ENCODE measurements around the gene NCBP1. TPM values are rescaled to one million over a fixed set of nuclear protein-coding genes. Genes with fewer than 3 reads are reported as not detected.

Gene NCBP1
- total RNA-seq, 1 donor from 2014 or later: 25.4 TPM

- no peaks in the 10 kb centered on the region for H3K9me3 ChIP-seq
- TF ChIP-seq CTCF (IDR thresholded peaks at IDR 0.05): no peak
- no peak for ATAC-seq
- no peak overlapping the region for H3K4me3 ChIP-seq
- H3K27me3 ChIP-seq: no peaks in the 10 kb centered on the region
- peaks cover 4% of the 10 kb centered on the region for H3K4me1 ChIP-seq
- H3K27ac ChIP-seq: no peak overlapping the region
- peaks cover 39% of the 10 kb centered on the region for H3K36me3 ChIP-seq
- intact Hi-C loops (cut with DNase I): no loop called here
- DNase-seq: no peak
These were observed 9.7 kb upstream of the NCBP1 start for GRCh38 chr9:97623946-97624345.

- intact Hi-C loops (cut with DNase I): no loop called here
- peaks cover 39% of the 10 kb centered on the region for H3K36me3 ChIP-seq
- no peak for ATAC-seq
- H3K4me3 ChIP-seq: no peak overlapping the region
- H3K27ac ChIP-seq: no peak overlapping the region
- H3K4me1 ChIP-seq: peaks cover 4% of the 10 kb centered on the region
- H3K9me3 ChIP-seq: no peaks in the 10 kb centered on the region
- H3K27me3 ChIP-seq: no peaks in the 10 kb centered on the region
- no peak for DNase-seq
- no peak for TF ChIP-seq CTCF (IDR thresholded peaks at IDR 0.05)
These were observed 8.0 kb upstream of the NCBP1 start for GRCh38 chr9:97625620-97626019.

GRCh38 chr9:97627624-97628023 lies 6.0 kb upstream of the NCBP1 start:
- Histone ChIP-seq H3K9me3 (no peaks in the 10 kb centered on the region), H3K4me1 (peaks cover 17% of the 10 kb centered on the region), H3K36me3 (peaks cover 25% of the 10 kb centered on the region), H3K27ac (peak overlapping the region; percentile 12), H3K27me3 (no peaks in the 10 kb centered on the region), H3K4me3 (peak overlapping the region; percentile 9)
- intact Hi-C loops (cut with DNase I): no loop called here
- DNase-seq: no peak
- TF ChIP-seq CTCF (IDR thresholded peaks at IDR 0.05): no peak
- no peak for ATAC-seq

GRCh38 chr9:97628668-97629067 lies 5.0 kb upstream of the NCBP1 start:
- H3K27me3 ChIP-seq: no peaks in the 10 kb centered on the region
- DNase-seq (no peak), ATAC-seq (no peak)
- peaks cover 17% of the 10 kb centered on the region for H3K4me1 ChIP-seq
- H3K9me3 ChIP-seq: no peaks in the 10 kb centered on the region
- H3K36me3 ChIP-seq: peaks cover 17% of the 10 kb centered on the region
- TF ChIP-seq CTCF (IDR thresholded peaks at IDR 0.05): no peak
- H3K27ac ChIP-seq: no peak overlapping the region
- no peak overlapping the region for H3K4me3 ChIP-seq
- intact Hi-C loops (cut with DNase I): no loop called here

GRCh38 chr9:97629156-97629555 lies 4.5 kb upstream of the NCBP1 start:
- no peak for ATAC-seq
- no peak for DNase-seq
- Histone ChIP-seq H3K36me3 (peaks cover 12% of the 10 kb centered on the region), H3K27ac (no peak overlapping the region), H3K4me1 (peaks cover 17% of the 10 kb centered on the region), H3K27me3 (no peaks in the 10 kb centered on the region), H3K4me3 (no peak overlapping the region), H3K9me3 (no peaks in the 10 kb centered on the region)
- intact Hi-C loops (cut with DNase I): no loop called here
- no peak for TF ChIP-seq CTCF (IDR thresholded peaks at IDR 0.05)

- H3K27me3 ChIP-seq: no peaks in the 10 kb centered on the region
- H3K4me1 ChIP-seq: peaks cover 29% of the 10 kb centered on the region
- intact Hi-C loops (cut with DNase I): no loop called here
- H3K4me3 ChIP-seq: no peak overlapping the region
- TF ChIP-seq CTCF (IDR thresholded peaks at IDR 0.05): no peak
- no peak for ATAC-seq
- no peak for DNase-seq
- H3K27ac ChIP-seq: no peak overlapping the region
- H3K9me3 ChIP-seq: no peaks in the 10 kb centered on the region
- peaks cover 2% of the 10 kb centered on the region for H3K36me3 ChIP-seq
These were observed 3.0 kb upstream of the NCBP1 start for GRCh38 chr9:97630591-97630990.

Measured in upper lobe of right lung (tissue), 1 donor.